Measurements from ENCODE around the gene OR8D1. TPM values are rescaled to one million over a fixed set of nuclear protein-coding genes. Genes with fewer than 3 reads are reported as not detected.

Gene OR8D1
- total RNA-seq, 2 experiments from 2014 or later: not detected

- CTCF ChIA-PET: no interaction called here
- intact Hi-C loops (cut with DNase I, micrococcal nuclease): no loop called here
- Histone ChIP-seq H3K4me3 (ENCODE audit: low read length) (no peak overlapping the region), H3K27me3 (ENCODE audit: control insufficient read depth in 1 of 2, insufficient read depth in 2 of 2, low read length in 2 of 2) (no peaks in the 10 kb centered on the region), H3K9me3 (ENCODE audit: control insufficient read depth in 1 of 2, insufficient read depth in 1 of 2, low read length in 2 of 2) (no peaks in the 10 kb centered on the region), H3K36me3 (ENCODE audit: insufficient read depth, low read length) (no peaks in the 10 kb centered on the region), H3K27ac (ENCODE audit: low read depth in 1 of 2, low read length in 2 of 2) (no peak overlapping the region), H3K4me1 (ENCODE audit: insufficient read depth, low read length) (no peaks in the 10 kb centered on the region)
- no peak overlapping the region for H3K27ac Mint-ChIP-seq
- no peaks in the 10 kb centered on the region for H3K36me3 Mint-ChIP-seq (ENCODE audit: low read depth)
- no peak for DNase-seq
- no peaks in the 10 kb centered on the region for H3K9me3 Mint-ChIP-seq
- H3K4me1 Mint-ChIP-seq (ENCODE audit: low read depth): no peaks in the 10 kb centered on the region
- H3K27me3 Mint-ChIP-seq: peaks cover under 1% of the 10 kb centered on the region
- POLR2A ChIA-PET: no interaction called here
- no peak for TF ChIP-seq CTCF (IDR thresholded peaks at IDR 0.05)
- no peak for ATAC-seq (ENCODE audit: poor library complexity)
- no peak overlapping the region for H3K4me3 Mint-ChIP-seq
Observed at GRCh38 chr11:124344346-124344745, 30.6 kb upstream of the OR8D1 start.

- no peak for TF ChIP-seq CTCF (IDR thresholded peaks at IDR 0.05)
- intact Hi-C loops (cut with DNase I, micrococcal nuclease): no loop called here
- no peak overlapping the region for H3K27ac ChIP-seq (ENCODE audit: low read depth in 1 of 2, low read length in 2 of 2)
- H3K4me1 ChIP-seq (ENCODE audit: insufficient read depth, low read length): no peaks in the 10 kb centered on the region
- ChIA-PET CTCF (no interaction called here), POLR2A (no interaction called here)
- Mint-ChIP-seq H3K27me3 (peaks cover 6% of the 10 kb centered on the region), H3K4me1 (ENCODE audit: low read depth) (no peaks in the 10 kb centered on the region), H3K9me3 (peaks cover 2% of the 10 kb centered on the region), H3K36me3 (ENCODE audit: low read depth) (no peaks in the 10 kb centered on the region), H3K27ac (no peak overlapping the region), H3K4me3 (no peak overlapping the region)
- no peak for DNase-seq
- no peaks in the 10 kb centered on the region for H3K27me3 ChIP-seq (ENCODE audit: control insufficient read depth in 1 of 2, insufficient read depth in 2 of 2, low read length in 2 of 2)
- no peaks in the 10 kb centered on the region for H3K9me3 ChIP-seq (ENCODE audit: control insufficient read depth in 1 of 2, insufficient read depth in 1 of 2, low read length in 2 of 2)
- ATAC-seq (ENCODE audit: poor library complexity): no peak
- no peaks in the 10 kb centered on the region for H3K36me3 ChIP-seq (ENCODE audit: insufficient read depth, low read length)
- H3K4me3 ChIP-seq (ENCODE audit: low read length): no peak overlapping the region
Observed at GRCh38 chr11:124340142-124340447, 26.3 kb upstream of the OR8D1 start.

- TF ChIP-seq CTCF (IDR thresholded peaks at IDR 0.05): no peak
- H3K27ac ChIP-seq (ENCODE audit: low read depth in 1 of 2, low read length in 2 of 2): no peak overlapping the region
- no peaks in the 10 kb centered on the region for H3K9me3 ChIP-seq (ENCODE audit: control insufficient read depth in 1 of 2, insufficient read depth in 1 of 2, low read length in 2 of 2)
- no peaks in the 10 kb centered on the region for H3K4me1 ChIP-seq (ENCODE audit: insufficient read depth, low read length)
- no peaks in the 10 kb centered on the region for H3K27me3 ChIP-seq (ENCODE audit: control insufficient read depth in 1 of 2, insufficient read depth in 2 of 2, low read length in 2 of 2)
- ChIA-PET POLR2A (no interaction called here), CTCF (no interaction called here)
- H3K4me1 Mint-ChIP-seq (ENCODE audit: low read depth): no peaks in the 10 kb centered on the region
- no peak overlapping the region for H3K27ac Mint-ChIP-seq
- peaks cover 6% of the 10 kb centered on the region for H3K27me3 Mint-ChIP-seq
- ATAC-seq (ENCODE audit: poor library complexity): no peak
- DNase-seq: peak in 1 of 14 experiments; percentile 4
- no peak overlapping the region for H3K4me3 Mint-ChIP-seq
- H3K36me3 ChIP-seq (ENCODE audit: insufficient read depth, low read length): no peaks in the 10 kb centered on the region
- no peaks in the 10 kb centered on the region for H3K36me3 Mint-ChIP-seq (ENCODE audit: low read depth)
- no peak overlapping the region for H3K4me3 ChIP-seq (ENCODE audit: low read length)
- intact Hi-C loops (cut with DNase I, micrococcal nuclease): no loop called here
- peaks cover 2% of the 10 kb centered on the region for H3K9me3 Mint-ChIP-seq
Observed at GRCh38 chr11:124339396-124340141, 25.8 kb upstream of the OR8D1 start.
